ENCODE data around the gene CLDN24. TPM values are rescaled to one million over a fixed set of nuclear protein-coding genes. Genes with fewer than 3 reads are reported as not detected.

CLDN24 gene
- total RNA-seq, 1 experiment from 2014 or later = not detected

DNA sequence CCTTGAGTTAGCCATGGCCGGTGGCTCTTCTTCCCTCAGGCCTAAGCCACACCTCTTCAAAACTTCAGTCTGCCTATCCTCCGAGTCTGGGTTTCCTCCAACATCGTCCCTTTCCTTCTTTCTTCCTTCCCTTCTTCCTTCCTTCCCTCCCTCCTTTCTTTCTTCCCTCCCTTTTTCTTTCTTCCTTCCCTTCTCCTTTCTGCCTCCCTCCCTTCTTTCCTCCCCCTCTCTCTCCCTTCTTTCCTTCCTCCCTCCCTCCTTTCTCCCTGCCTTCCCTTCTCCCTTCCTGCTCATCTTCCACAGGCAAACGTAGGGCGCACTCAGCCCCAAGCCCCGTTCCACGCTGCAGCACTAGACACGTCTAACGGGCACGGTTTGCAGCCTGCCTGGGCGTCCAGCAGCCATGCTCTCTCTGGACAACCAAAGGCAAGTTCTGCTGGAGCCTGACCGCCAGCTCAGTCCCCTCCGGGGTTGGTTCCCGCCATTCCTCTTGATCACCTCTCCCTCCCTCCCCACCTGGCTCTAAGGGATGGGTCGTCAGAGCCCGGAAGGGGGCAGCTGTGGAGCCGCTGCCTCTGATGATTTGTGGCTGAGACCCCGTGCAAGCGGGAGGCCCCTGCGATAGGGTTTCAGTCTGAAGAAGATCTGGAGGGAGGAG lies 34.1 kb upstream of the CLDN24 start:
- no peak overlapping the region for H3K23ac ChIP-seq (ENCODE audit: insufficient read length, low read depth, low read length)
- no peak overlapping the region for H4K91ac ChIP-seq (ENCODE audit: insufficient read length, low read depth, low read length)
- H3K4me1 Mint-ChIP-seq = peaks cover 7 to 8% of the 10 kb centered on the region in 2 experiments
- H3K27me3 ChIP-seq (ENCODE audit: insufficient read depth, low read length) = no peaks in the 10 kb centered on the region
- no peaks in the 10 kb centered on the region for H4K20me1 ChIP-seq (ENCODE audit: control insufficient read depth, insufficient read depth, insufficient read length)
- no peak overlapping the region for H2BK12ac ChIP-seq (ENCODE audit: insufficient read length, low read depth, low read length)
- no peak overlapping the region for H4K8ac ChIP-seq (replicated peaks; ENCODE audit: insufficient read length, low read depth, low read length)
- no peak for DNase-seq
- no CpG with 5 or more reads among the region's 20 CpGs for WGBS (ENCODE audit: extremely low coverage, insufficient read length, low lambda C conversion rate)
- no peaks in the 10 kb centered on the region for H3K23me2 ChIP-seq (ENCODE audit: insufficient read length, low read depth, low read length, poor library complexity, severe bottlenecking)
- TF ChIP-seq, protein P1, sequence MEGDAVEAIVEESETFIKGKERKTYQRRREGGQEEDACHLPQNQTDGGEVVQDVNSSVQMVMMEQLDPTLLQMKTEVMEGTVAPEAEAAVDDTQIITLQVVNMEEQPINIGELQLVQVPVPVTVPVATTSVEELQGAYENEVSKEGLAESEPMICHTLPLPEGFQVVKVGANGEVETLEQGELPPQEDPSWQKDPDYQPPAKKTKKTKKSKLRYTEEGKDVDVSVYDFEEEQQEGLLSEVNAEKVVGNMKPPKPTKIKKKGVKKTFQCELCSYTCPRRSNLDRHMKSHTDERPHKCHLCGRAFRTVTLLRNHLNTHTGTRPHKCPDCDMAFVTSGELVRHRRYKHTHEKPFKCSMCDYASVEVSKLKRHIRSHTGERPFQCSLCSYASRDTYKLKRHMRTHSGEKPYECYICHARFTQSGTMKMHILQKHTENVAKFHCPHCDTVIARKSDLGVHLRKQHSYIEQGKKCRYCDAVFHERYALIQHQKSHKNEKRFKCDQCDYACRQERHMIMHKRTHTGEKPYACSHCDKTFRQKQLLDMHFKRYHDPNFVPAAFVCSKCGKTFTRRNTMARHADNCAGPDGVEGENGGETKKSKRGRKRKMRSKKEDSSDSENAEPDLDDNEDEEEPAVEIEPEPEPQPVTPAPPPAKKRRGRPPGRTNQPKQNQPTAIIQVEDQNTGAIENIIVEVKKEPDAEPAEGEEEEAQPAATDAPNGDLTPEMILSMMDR (conservative IDR thresholded peaks at IDR 0.05) = no peak
- H3K27me3 Mint-ChIP-seq (ENCODE audit: low read depth) = no peaks in the 10 kb centered on the region; the same call in 1 of the 2 replicates
- no peak overlapping the region for H2BK20ac ChIP-seq (ENCODE audit: low read depth, low read length, poor library complexity, severe bottlenecking)
- H3K27ac Mint-ChIP-seq = no peak overlapping the region; a peak in 1 of 7 replicates
- H4K5ac ChIP-seq (ENCODE audit: insufficient read length, low read depth, low read length) = no peak overlapping the region
- H3K79me2 ChIP-seq (ENCODE audit: insufficient read depth, low read length) = no peaks in the 10 kb centered on the region
- H3K36me3 Mint-ChIP-seq (ENCODE audit: insufficient read depth in 1 of 3, low read depth in 3 of 3) = no peaks in the 10 kb centered on the region
- no peak overlapping the region for H2AK5ac ChIP-seq (ENCODE audit: insufficient read length, low read length)
- no peak overlapping the region for H3T11ph ChIP-seq (ENCODE audit: low read length)
- no peak overlapping the region for H3K27ac ChIP-seq (ENCODE audit: insufficient read length, low read depth, low read length)
- no peaks in the 10 kb centered on the region for H3K9me3 ChIP-seq (ENCODE audit: control insufficient read depth, low read depth, low read length)
- H3K9ac ChIP-seq (ENCODE audit: extremely low read depth, insufficient read length, low read length) = no peak overlapping the region
- no peak overlapping the region for H2BK15ac ChIP-seq (ENCODE audit: low read depth, low read length)
- H2BK5ac ChIP-seq (ENCODE audit: insufficient read length, low read length) = no peak overlapping the region
- H3K79me1 ChIP-seq (ENCODE audit: insufficient read depth, low read depth, low read length, poor library complexity, severe bottlenecking) = no peaks in the 10 kb centered on the region
- no peak overlapping the region for H2AFZ ChIP-seq (ENCODE audit: low read length)
- H3K4me2 ChIP-seq (ENCODE audit: insufficient read depth, insufficient read length, low read length) = no peak overlapping the region
- H3K56ac ChIP-seq (ENCODE audit: insufficient read length, low read depth, low read length) = no peak overlapping the region
- no peak overlapping the region; the same call in 1 of the 2 replicates for H3K14ac ChIP-seq (ENCODE audit: insufficient read depth, low read length)
- 0 out of 5 replicates have a peak, but pooled peaks cover 0 to 2% of the 10 kb centered on the region in 2 experiments for H3K9me3 Mint-ChIP-seq
- H3K4me3 Mint-ChIP-seq = no peak overlapping the region
- no peak overlapping the region for H2BK120ac ChIP-seq (ENCODE audit: low read depth, low read length, poor library complexity, severe bottlenecking)
- H3K4me1 ChIP-seq (ENCODE audit: insufficient read depth, low read length) = no peaks in the 10 kb centered on the region
- no peak overlapping the region for H3K18ac ChIP-seq (ENCODE audit: insufficient read length, low read depth, low read length)
- H3K4ac ChIP-seq (ENCODE audit: low read depth, low read length) = no peak overlapping the region
